H1 (cell line): ENCODE data around the gene ENSA. TPM values are rescaled to one million over a fixed set of nuclear protein-coding genes. Genes with fewer than 3 reads are reported as not detected.

ENCODE experiments used
- CTCF ChIA-PET: fragments of 300-600 bp; sonication (Branson Sonifier 250); formaldehyde crosslinking; loops from one replicate; lab custom pipeline; 2021; ENCODE audit not compliant: partially characterized antibody; lab: Charles Lee
- POLR2A ChIA-PET: fragments of 300-600 bp; sonication (Branson Sonifier 250); formaldehyde crosslinking; loops from one replicate; lab custom pipeline; 2021; ENCODE audit warnings: inconsistent platforms; ENCODE audit not compliant: partially characterized antibody; lab: Charles Lee
- DNase-seq, 2 experiments: peaks; one replicate each; pipeline versions ENCODE4 v3.0.0 to v3.0.0-alpha.2; 2010 to 2022; ENCODE audit warnings: low spot score in 2 of 2, low read depth in 1 of 2, mixed read lengths in 1 of 2
- FAIRE-seq: peaks from 2 replicates; lab custom pipeline; 2011; peaks lifted over from hg19 to GRCh38; lab: Jason Lieb, UNC
- H2AFZ ChIP-seq: 2 replicates; pipeline ENCODE4 v1.8.1; 2012; ENCODE audit warnings: low read length, inconsistent platforms
- H2AK5ac ChIP-seq: 2 replicates; pipeline ENCODE4 v1.6.1; 2013; ENCODE audit warnings: low read depth, low read length
- H2BK120ac ChIP-seq: replicated peaks from 2 replicates; pipeline ENCODE3; 2013; ENCODE audit warnings: low read depth, low read length, inconsistent platforms
- H2BK12ac ChIP-seq: 2 replicates; pipeline ENCODE4 v1.6.1; 2013; ENCODE audit warnings: low read depth, low read length
- H2BK15ac ChIP-seq: 2 replicates; pipeline ENCODE4 v1.6.1; 2013; ENCODE audit warnings: low read length
- H2BK20ac ChIP-seq: 2 replicates; pipeline ENCODE4 v1.6.1; 2013; ENCODE audit warnings: low read length
- H2BK5ac ChIP-seq: 2 replicates; pipeline ENCODE4 v1.6.1; 2013; ENCODE audit warnings: low read depth, low read length
- H3K14ac ChIP-seq: 2 replicates; pipeline ENCODE4 v1.6.1; 2013; ENCODE audit warnings: inconsistent platforms; ENCODE audit not compliant: insufficient read length
- H3K18ac ChIP-seq: 2 replicates; pipeline ENCODE4 v1.6.1; 2013; ENCODE audit warnings: low read length; ENCODE audit errors: extremely low read depth
- H3K23ac ChIP-seq: 2 replicates; pipeline ENCODE4 v1.6.1; 2013; ENCODE audit warnings: inconsistent platforms; ENCODE audit not compliant: insufficient read length
- H3K23me2 ChIP-seq: 2 replicates; pipeline ENCODE4 v1.6.1; 2013; ENCODE audit warnings: low read depth, low read length
- H3K27ac ChIP-seq: 2 replicates; pipeline ENCODE4 v1.6.1; 2011; ENCODE audit warnings: low read depth, low read length, inconsistent platforms
- H3K27me3 ChIP-seq, 4 experiments: replicated peaks in 1 of 4; 1 replicate in 1 of 4; 2 replicates in 3 of 4; pipeline versions ENCODE4 v1.6.1 to v1.8.1; 2011 to 2013; ENCODE audit warnings: low read length in 3 of 4, mild to moderate bottlenecking in 3 of 4, inconsistent platforms in 2 of 4, mixed read lengths in 2 of 4, moderate library complexity in 1 of 4; ENCODE audit not compliant: control insufficient read depth in 3 of 4, insufficient read depth in 3 of 4; ENCODE audit errors: extremely low read depth in 1 of 4
- H3K36me3 ChIP-seq, 4 experiments: 2 replicates each; pipeline versions ENCODE4 v1.6.1 to v1.8.1; 2011 to 2013; ENCODE audit warnings: mild to moderate bottlenecking in 4 of 4, low read length in 3 of 4, moderate library complexity in 2 of 4, control low read depth in 1 of 4, inconsistent platforms in 1 of 4; ENCODE audit not compliant: insufficient read depth in 4 of 4, control insufficient read depth in 2 of 4
- H3K4ac ChIP-seq: replicated peaks from 2 replicates; pipeline ENCODE3; 2013; ENCODE audit warnings: low read length, low read depth, mixed read lengths, inconsistent platforms; ENCODE audit not compliant: insufficient read length
- H3K4me1 ChIP-seq, 4 experiments: replicated peaks in 1 of 4; 1 replicate in 1 of 4; 2 replicates in 3 of 4; pipeline versions ENCODE4 v1.6.1 to v1.8.1; 2011 to 2013; ENCODE audit warnings: low read length in 3 of 4, inconsistent platforms in 2 of 4, mixed read lengths in 1 of 4; ENCODE audit not compliant: insufficient read depth in 4 of 4, control insufficient read depth in 3 of 4
- H3K4me2 ChIP-seq, 2 experiments: 2 replicates each; pipeline versions ENCODE4 v1.6.1 to v1.8.1; 2011 to 2013; ENCODE audit warnings: low read depth in 2 of 2, low read length in 2 of 2, control low read depth in 1 of 2, inconsistent platforms in 1 of 2, mild to moderate bottlenecking in 1 of 2; ENCODE audit not compliant: insufficient read depth in 1 of 2
- H3K4me3 ChIP-seq, 4 experiments: fragments of 200-600, 300-600 bp in 1 of 4; sonication (generic), shearing (Covaris generic), sonication (Bioruptor Twin) in 1 of 4; 2 replicates each; pipeline versions ENCODE4 v1.5.1 to v1.8.1; 2011 to 2016; ENCODE audit warnings: low read length in 4 of 4, low read depth in 3 of 4, control low read depth in 2 of 4, inconsistent platforms in 2 of 4, mild to moderate bottlenecking in 2 of 4, mixed read lengths in 1 of 4, moderate library complexity in 1 of 4; ENCODE audit not compliant: insufficient read depth in 2 of 4; ENCODE audit errors: extremely low read depth in 1 of 4
- H3K56ac ChIP-seq: replicated peaks from 2 replicates; pipeline ENCODE3; 2013; ENCODE audit warnings: low read depth, mild to moderate bottlenecking, mixed read lengths, low read length, inconsistent platforms; ENCODE audit not compliant: insufficient read length
- H3K79me1 ChIP-seq: 2 replicates; pipeline ENCODE4 v1.6.1; 2013; ENCODE audit warnings: low read depth, low read length, control low read depth
- H3K79me2 ChIP-seq, 2 experiments: 2 replicates each; pipeline versions ENCODE4 v1.6.1 to v1.8.1; 2012 to 2013; ENCODE audit warnings: low read length in 2 of 2, mild to moderate bottlenecking in 2 of 2, inconsistent platforms in 1 of 2; ENCODE audit not compliant: insufficient read depth in 2 of 2, control insufficient read depth in 1 of 2
- H3K9ac ChIP-seq, 4 experiments: replicated peaks in 1 of 4; 1 replicate in 1 of 4; 2 replicates in 3 of 4; pipeline versions ENCODE4 v1.6.1 to v1.8.1; 2011 to 2013; ENCODE audit warnings: low read depth in 3 of 4, low read length in 3 of 4, control low read depth in 2 of 4, mild to moderate bottlenecking in 2 of 4, moderate library complexity in 2 of 4, inconsistent platforms in 1 of 4; ENCODE audit errors: extremely low read depth in 1 of 4
- H3K9me3 ChIP-seq, 2 experiments: 2 replicates each; pipeline versions ENCODE4 v1.6.1 to v1.8.1; 2012 to 2013; ENCODE audit warnings: mild to moderate bottlenecking in 2 of 2, moderate library complexity in 2 of 2, control low read depth in 1 of 2, inconsistent platforms in 1 of 2, low read depth in 1 of 2, low read length in 1 of 2, mixed read lengths in 1 of 2; ENCODE audit not compliant: insufficient read depth in 2 of 2
- H4K20me1 ChIP-seq, 2 experiments: replicated peaks in 1 of 2; 2 replicates each; pipeline versions ENCODE3 to v1.8.1; 2011 to 2013; ENCODE audit warnings: inconsistent platforms in 2 of 2, low read length in 2 of 2, mild to moderate bottlenecking in 1 of 2; ENCODE audit not compliant: insufficient read depth in 2 of 2, control insufficient read depth in 1 of 2
- H4K5ac ChIP-seq: 2 replicates; pipeline ENCODE4 v1.6.1; 2013; ENCODE audit warnings: low read length, low read depth, mixed read lengths, inconsistent platforms; ENCODE audit not compliant: insufficient read length
- H4K8ac ChIP-seq: 2 replicates; pipeline ENCODE4 v1.8.0; 2013; ENCODE audit warnings: mild to moderate bottlenecking, moderate library complexity, low read length, inconsistent platforms; ENCODE audit not compliant: insufficient read depth; ENCODE audit errors: extremely low read depth
- H4K91ac ChIP-seq: replicated peaks from 2 replicates; pipeline ENCODE3; 2013; ENCODE audit warnings: low read length, mixed read lengths, inconsistent platforms; ENCODE audit not compliant: insufficient read length
- CHD2 ChIP-seq: IDR thresholded peaks from 2 replicates; pipeline ENCODE4 v1.6.1; 2012; ENCODE audit warnings: low read length, improper control_type of control experiment
- FOSL1 ChIP-seq: IDR thresholded peaks from 2 replicates; pipeline ENCODE4 v1.6.1; 2011; ENCODE audit warnings: mild to moderate bottlenecking, low read depth, low read length, moderate library complexity; ENCODE audit not compliant: insufficient read depth
- HDAC2 ChIP-seq, 2 experiments: fragments of 300-600 bp in 1 of 2; sonication (generic) in 1 of 2; IDR thresholded peaks; 2 replicates each; pipeline ENCODE4 v1.6.1; 2011 to 2012; ENCODE audit warnings: low read depth in 2 of 2, low read length in 2 of 2, mild to moderate bottlenecking in 2 of 2, moderate library complexity in 2 of 2, borderline replicate concordance in 1 of 2, inconsistent platforms in 1 of 2
- WGBS, 2 experiments: shearing (Covaris generic) in 1 of 2; methylation state at CpG; one replicate each; pipeline versions ENCODE4 v1.1.6 to v1.1.7; 2013 to 2015; ENCODE audit warnings: low lambda C conversion rate in 2 of 2, mixed read lengths in 2 of 2, inconsistent platforms in 1 of 2, low coverage in 1 of 2, missing lambda C conversion rate in 1 of 2; ENCODE audit not compliant: insufficient replicate concordance in 2 of 2, insufficient coverage in 1 of 2, insufficient read length in 1 of 2; ENCODE audit errors: extremely low coverage in 1 of 2, missing lambda C conversion rate in 1 of 2; 5-methylcytosine and 5-hydroxymethylcytosine counted together
- polyA plus RNA-seq, 7 experiments: library from polyadenylated mRNA; depleted of rRNA in 3 of 7; stranded (reverse) in 5 of 7; unstranded in 2 of 7; fragments of >200 nt in 5 of 7; fragments of 200-250 nt in 2 of 7; gene quantifications; 1 replicate in 5 of 7; 2 replicates in 1 of 7; 4 replicates in 1 of 7; pipeline versions ENCODE4 v1.2.1 to v1.2.3, GENCODE V29; 2011 to 2013; ENCODE audit warnings: missing spikeins in 2 of 7, mixed read lengths in 2 of 7
- total RNA-seq: library from RNA; stranded (reverse); fragmentation: NEBNext Ultra II Directional; extraction: Animal tissue kit (Norgen Biotek cat#: 25700); gene quantifications from 2 replicates; pipeline ENCODE4 v1.2.1, GENCODE V29; 2021

The ENSA gene
- total and polyA plus RNA-seq, 2 of the 8 experiments (the other 6 are each of a cell fraction or from before 2014, with no cell fraction given): 48.2 to 229 TPM

GRCh38 chr1:150613061-150613920 lies 16.1 kb downstream of the ENSA start:
- Histone ChIP-seq H2BK12ac (no peak overlapping the region), H2BK15ac (no peak overlapping the region), H3K23ac (no peak overlapping the region), H3K18ac (no peak overlapping the region), H3K23me2 (no peaks in the 10 kb centered on the region), H4K8ac (no peak overlapping the region), H3K79me2 (no peaks in the 10 kb centered on the region), H3K79me1 (no peaks in the 10 kb centered on the region), H3K4me1 (peaks cover 0 to 8% (median 2%) of the 10 kb centered on the region in 4 experiments; a peak in 3 of 7 replicates), H3K4ac (no peak overlapping the region), H2BK5ac (no peak overlapping the region), H2BK120ac (no peak overlapping the region), H3K27ac (no peak overlapping the region), H3K9ac (no peak overlapping the region), H3K36me3 (peaks cover 5 to 41% (median 14%) of the 10 kb centered on the region in 4 experiments), H3K4me2 (no peak overlapping the region), H3K56ac (no peak overlapping the region), H2AK5ac (no peak overlapping the region), H3K27me3 (no peaks in the 10 kb centered on the region), H3K9me3 (no peaks in the 10 kb centered on the region), H2AFZ (no peak overlapping the region), H2BK20ac (no peak overlapping the region), H3K4me3 (no peak overlapping the region), H4K5ac (no peak overlapping the region), H3K14ac (no peak overlapping the region), H4K91ac (no peak overlapping the region), H4K20me1 (no peaks in the 10 kb centered on the region)
- TF ChIP-seq HDAC2 (IDR thresholded peaks at IDR 0.05; ENCODE audit: borderline replicate concordance in 1 of 2, low read depth in 2 of 2, low read length in 2 of 2): no peak
- TF ChIP-seq CHD2: no peak
- TF ChIP-seq FOSL1: no peak
- ChIA-PET POLR2A (interaction anchor here (0.6 to 43.5 kb wide), 9 partner anchors 7 to 438 kb away, joined by 3 to 1380 read pairs (median 4); partner anchors contain the start of genes ADAMTSL4, ENSA and MCL1), CTCF (interaction anchor here (0.6 to 17.6 kb wide), 3 partner anchors 8 to 81 kb away, joined by 3 to 210 read pairs (median 5); no protein-coding TSS in a partner anchor)
- DNase-seq (no peak), FAIRE-seq (no peak)
- 90% methylated on average over 12 of the region's 12 CpGs; no CpG with 5 or more reads in 1 of the 2 experiments for WGBS, 2 experiments
